ENCODE data around the gene DCAKD. TPM values are rescaled to one million over a fixed set of nuclear protein-coding genes. Genes with fewer than 3 reads are reported as not detected.
A peak's percentile ranks its signal among the peaks of the same experiment; 100 is the strongest.
"Not testable (repeated sequence)": the region's sequence is repeated elsewhere in the genome, so short reads cannot be mapped to it uniquely, and the experiment has no call there.

The DCAKD gene
- total RNA-seq, 1 donor from 2014 or later: 22.2 TPM

GRCh38 chr17:45067637-45068036 is 16.2 kb upstream of the DCAKD start:
- DNase-seq (ENCODE audit: low read depth in 2 of 2): no peak

DNA sequence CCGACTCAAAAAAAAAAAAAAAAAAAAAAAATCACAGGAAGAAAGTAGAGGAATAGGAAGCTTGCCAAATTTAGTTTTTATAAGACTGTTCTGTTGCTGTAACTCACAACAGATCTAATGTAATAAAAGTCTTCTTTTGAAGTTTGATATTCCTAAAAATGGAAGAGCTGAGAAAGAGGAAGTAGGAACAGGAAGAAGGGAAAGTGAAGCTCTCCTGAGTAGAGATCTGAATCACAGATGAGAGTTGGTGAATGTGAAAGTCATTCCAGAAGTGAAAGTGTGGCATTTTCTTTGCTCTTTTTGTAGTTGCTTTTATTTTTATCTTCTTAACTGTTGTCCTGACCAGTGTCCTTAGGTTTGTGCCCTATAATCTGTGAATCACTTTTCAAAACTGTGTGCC is 11.8 kb upstream of the DCAKD start:
- DNase-seq (ENCODE audit: low read depth in 2 of 2): no peak

DNA sequence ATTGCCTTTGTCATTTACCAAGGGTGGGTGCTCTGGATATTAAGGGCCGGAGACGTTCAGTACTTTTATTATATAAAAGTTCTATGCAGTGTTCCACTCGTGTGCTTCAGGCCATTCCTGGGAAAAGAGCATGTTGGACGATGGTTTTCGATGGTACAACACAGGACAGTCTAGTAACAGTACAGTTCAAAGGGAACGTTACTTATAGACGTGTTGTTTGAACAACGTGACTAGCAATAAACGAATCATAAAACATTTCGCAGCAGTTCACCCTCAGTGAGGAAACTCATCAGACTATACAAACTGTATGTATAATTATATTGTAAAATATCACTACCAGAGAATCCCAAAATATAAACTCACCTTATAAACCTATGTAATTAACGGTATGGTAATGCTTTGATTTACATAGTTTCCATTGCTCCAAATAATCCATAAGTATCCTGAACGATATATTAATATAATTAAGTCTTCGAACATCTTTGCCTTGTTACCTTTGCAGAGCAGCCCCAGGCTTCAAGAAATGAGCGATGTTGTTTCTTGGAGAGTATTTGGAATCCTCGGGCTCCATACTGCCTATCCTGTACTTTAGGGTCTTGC is 10.3 kb upstream of the DCAKD start:
- no peak for DNase-seq (ENCODE audit: low read depth in 2 of 2)

- peak; percentile 99 to 100 for DNase-seq (ENCODE audit: low read depth in 2 of 2)
Measured at GRCh38 chr17:45060797-45061605, 9.6 kb upstream of the DCAKD start, which contains the start of gene NMT1. NMT1 (plus strand) TSS chr17:45061317; CDS start chr17:45061330, 13 bp downstream.

DNA sequence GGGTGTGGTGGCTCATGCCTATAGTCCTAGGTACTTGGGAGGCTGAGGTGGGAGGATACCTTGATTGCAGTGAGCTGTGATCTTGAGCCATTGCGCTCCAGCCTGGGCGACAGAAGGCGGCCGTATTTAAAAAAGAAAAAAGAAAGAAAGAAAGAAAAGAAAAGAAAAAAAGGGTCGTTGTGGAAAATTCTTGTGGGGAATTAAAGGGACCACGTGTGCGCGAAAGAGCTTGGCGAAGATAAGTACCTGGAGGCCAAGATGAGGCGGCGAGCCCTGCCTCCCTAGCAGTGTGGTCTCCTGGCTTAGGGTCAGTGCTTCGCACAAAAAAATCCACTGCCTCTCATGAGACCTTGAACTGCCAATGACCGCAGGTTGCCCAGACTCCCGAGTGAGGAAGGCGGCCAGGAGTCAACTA is 9.0 kb upstream of the DCAKD start:
- DNase-seq (ENCODE audit: low read depth in 2 of 2): no peak

DNA sequence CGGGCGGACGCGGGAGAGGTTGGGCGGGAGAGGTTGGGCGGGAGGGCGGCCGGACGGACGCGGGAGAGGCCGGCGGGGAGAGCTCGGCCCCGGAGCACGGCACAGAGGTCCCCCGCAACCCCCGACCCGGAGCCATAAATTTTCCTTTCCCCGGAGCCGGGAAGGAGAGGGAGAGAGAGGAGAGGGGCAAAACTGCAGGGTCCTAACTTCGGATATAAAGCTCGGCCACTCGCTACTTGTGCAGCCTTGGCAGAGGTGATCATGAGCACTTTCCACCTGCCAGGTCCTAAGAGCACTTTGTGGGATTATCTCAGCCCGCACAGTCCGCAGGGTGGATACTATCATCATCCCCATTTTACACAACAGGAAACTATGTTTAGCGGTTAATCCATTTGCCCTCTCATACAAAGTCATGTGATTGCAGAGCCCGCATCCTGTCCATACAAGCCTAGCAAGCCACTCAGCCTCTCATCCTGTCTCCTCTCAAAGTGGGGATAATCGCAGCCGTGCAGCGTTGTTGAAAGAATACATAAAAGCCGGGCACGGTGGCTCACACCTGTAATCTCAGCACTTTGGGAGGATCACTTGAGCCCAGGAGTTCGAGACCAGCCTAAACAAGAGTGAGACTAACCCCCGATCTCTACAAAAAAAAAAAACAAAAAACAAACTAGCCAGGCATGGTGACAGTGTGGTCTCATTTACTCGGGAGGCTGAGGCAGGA is 780 bp upstream of the DCAKD start:
- DNase-seq (ENCODE audit: low read depth in 2 of 2): peak; percentile 40 to 72

DNA sequence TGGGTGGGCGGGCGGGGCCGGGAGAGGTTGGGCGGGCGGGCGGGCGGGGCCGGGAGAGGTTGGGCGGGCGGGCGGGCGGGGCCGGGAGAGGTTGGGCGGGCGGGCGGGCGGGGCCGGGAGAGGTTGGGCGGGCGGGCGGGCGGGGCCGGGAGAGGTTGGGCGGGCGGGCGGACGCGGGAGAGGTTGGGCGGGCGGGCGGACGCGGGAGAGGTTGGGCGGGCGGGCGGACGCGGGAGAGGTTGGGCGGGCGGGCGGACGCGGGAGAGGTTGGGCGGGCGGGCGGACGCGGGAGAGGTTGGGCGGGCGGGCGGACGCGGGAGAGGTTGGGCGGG is 254 bp upstream of the DCAKD start:
- not testable (repeated sequence) for DNase-seq (ENCODE audit: low read depth in 2 of 2)

GRCh38 chr17:45050481-45051059 is 862 bp downstream of the DCAKD start:
- peak in 1 of 2 donors; percentile 51 for DNase-seq (ENCODE audit: low read depth in 2 of 2)

- no peak for DNase-seq (ENCODE audit: low read depth in 2 of 2)
Measured at GRCh38 chr17:45048795-45049563, 2.5 kb downstream of the DCAKD start.

GRCh38 chr17:45046537-45047125 is 4.8 kb downstream of the DCAKD start:
- DNase-seq (ENCODE audit: low read depth in 2 of 2): no peak

GRCh38 chr17:45043813-45044540 is 7.5 kb downstream of the DCAKD start:
- DNase-seq (ENCODE audit: low read depth in 2 of 2): no peak

DNA sequence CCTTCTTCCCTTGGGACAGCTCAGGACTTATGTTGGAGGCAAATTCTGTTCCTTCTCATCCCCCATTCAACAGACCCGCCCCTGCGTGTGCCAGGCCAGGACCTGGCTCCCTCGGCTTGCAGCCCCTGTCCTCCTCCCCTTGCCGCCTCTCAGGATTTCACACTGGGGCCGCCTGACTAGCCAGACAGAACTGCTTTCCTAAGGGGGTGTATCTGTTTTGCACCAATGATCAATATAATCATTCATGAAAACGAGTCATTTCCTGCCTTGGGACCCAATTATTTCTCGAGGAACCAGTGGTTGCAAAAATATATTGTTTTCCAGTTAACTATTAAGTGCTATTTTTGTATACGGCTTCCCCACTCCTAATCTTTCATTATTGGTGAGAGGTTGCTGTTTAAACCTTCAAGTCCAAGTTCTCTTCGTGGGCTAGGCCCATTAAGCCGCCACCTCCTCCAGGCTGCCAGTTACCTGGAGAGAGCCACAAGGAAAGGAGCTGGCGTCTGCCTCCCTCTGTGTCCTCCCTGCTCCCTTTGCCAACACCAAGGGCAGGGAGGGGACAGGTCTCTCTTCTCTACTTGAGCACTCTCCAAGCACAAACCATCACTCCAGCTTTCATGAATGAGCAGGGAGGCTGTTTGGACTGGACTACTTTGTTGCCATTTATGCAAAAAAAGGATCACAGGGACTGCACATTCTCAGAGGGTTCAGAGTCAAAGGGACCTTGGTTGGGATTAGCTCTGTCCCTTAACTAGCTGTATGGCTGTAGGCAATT is 8.9 kb downstream of the DCAKD start:
- no peak for DNase-seq (ENCODE audit: low read depth in 2 of 2)

GRCh38 chr17:45040459-45040858 is 11.0 kb downstream of the DCAKD start:
- DNase-seq (ENCODE audit: low read depth in 2 of 2): no peak

DNA sequence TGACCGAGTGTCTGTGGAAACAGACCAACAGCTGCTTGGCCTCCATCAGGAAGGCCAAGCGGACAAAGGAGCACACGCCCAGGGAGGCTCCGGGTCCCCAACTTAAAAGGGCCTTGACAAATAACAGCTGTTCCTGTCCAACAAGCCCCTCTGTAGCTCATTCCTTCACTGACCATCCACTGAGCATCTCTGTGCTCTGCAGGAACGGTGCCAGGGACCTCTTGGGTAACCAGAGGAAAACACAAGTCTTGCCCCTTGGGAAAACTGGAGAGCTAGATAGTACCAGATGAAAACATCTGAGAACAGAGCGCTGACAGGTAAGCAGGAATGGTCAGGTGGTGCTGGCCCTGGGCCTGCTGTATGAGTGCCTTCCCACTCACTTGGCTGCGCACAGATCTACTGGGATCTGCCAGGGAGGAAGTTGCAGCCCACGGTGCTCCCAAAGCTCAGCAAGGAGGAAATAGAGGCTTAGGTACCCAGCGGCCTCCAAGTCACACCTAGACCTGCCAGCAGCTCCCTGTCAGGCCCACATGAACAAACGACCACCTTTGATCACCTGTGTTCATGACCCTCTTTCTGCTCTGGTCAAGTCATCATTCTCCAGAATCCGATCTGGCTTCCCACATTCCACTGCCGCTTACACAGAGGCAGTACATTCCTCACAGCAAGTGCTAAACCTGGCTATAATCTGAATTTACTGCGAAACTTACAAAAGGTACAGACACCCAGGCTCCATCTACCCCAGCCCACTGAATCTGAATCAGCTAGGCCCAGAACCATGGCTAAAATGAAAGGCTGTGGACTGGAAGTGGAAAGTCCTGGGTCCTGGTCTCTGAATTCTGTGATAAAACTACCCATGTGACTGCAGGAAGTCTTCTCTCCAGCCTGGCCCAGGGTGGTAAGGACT is 12.5 kb downstream of the DCAKD start:
- no peak for DNase-seq (ENCODE audit: low read depth in 2 of 2)

GRCh38 chr17:45036691-45037090 is 14.7 kb downstream of the DCAKD start:
- DNase-seq (ENCODE audit: low read depth in 2 of 2): no peak

DNA sequence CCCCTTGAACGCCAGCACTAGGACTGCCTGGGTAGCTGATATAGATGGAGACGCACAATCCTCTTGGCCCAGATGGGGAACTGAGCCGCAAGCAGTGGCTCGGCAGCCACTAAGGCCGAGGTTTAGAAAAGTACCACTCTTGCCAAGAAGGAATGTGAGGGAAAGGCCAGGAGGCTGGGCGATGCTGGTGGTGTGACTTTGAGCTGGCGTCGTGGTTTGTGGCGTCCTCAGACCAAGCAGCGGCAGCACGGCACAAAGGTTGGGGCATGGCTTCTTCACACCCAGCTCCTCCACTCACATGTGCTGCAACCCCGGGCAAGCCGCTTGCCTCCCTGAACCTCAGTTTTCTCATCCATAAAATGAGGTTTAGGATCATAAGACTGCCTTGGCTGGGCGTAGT is 15.6 kb downstream of the DCAKD start:
- no peak for DNase-seq (ENCODE audit: low read depth in 2 of 2)

- no peak for DNase-seq (ENCODE audit: low read depth in 2 of 2)
Measured at GRCh38 chr17:45034599-45034998, 16.8 kb downstream of the DCAKD start.

- DNase-seq (ENCODE audit: low read depth in 2 of 2): no peak
Measured at GRCh38 chr17:45032174-45032541, 19.3 kb downstream of the DCAKD start.
